ENCODE data around the gene GNLY. TPM values are rescaled to one million over a fixed set of nuclear protein-coding genes. Genes with fewer than 3 reads are reported as not detected.

GNLY gene
- total RNA-seq, 1 donor from 2014 or later: 0.65 TPM

DNA sequence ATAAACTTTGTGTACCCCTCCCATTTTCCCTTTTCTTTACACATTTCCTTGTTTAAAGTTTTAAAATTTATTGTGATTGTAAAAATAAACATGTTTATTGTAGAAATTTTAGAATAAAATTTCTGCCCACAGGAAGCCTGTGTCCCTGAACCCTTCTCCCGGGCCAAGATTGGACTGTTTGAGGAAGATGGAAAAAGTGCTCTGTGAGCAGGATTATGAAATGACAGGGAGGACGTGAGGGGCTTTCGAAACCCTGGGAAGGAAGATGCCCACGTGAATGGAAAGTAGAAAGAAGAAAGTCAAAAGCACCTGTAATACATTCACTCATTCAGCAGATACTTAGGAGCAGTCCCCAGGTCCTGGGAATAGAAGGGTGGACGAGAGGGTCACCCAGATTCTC lies 34.2 kb downstream of the GNLY start:
- no peaks in the 10 kb centered on the region for H3K9me3 ChIP-seq (ENCODE audit: low read depth)
- Mint-ChIP-seq H3K9me3 (no peaks in the 10 kb centered on the region), H3K4me3 (no peak overlapping the region), H3K27ac (no peak overlapping the region), H3K4me1 (peaks cover 12% of the 10 kb centered on the region), H3K27me3 (ENCODE audit: insufficient read depth, low read depth) (peaks cover 11% of the 10 kb centered on the region), H3K36me3 (no peaks in the 10 kb centered on the region)
- H2AFZ ChIP-seq (replicated peaks): no peak overlapping the region
- peaks cover 4% of the 10 kb centered on the region for H3F3A ChIP-seq (ENCODE audit: low read depth)
- no peaks in the 10 kb centered on the region for H3K79me2 ChIP-seq (ENCODE audit: low read depth)
- no peak overlapping the region for H3K9ac ChIP-seq
- H3K36me3 ChIP-seq: no peaks in the 10 kb centered on the region
- DNase-seq (ENCODE audit: low spot score): no peak
- peaks cover 2% of the 10 kb centered on the region for H3K4me1 ChIP-seq
- TF ChIP-seq EZH2 (IDR thresholded peaks at IDR 0.05) (no peak), EZH2phosphoT487 (IDR thresholded peaks at IDR 0.05) (no peak)
- TF ChIP-seq, protein P1, sequence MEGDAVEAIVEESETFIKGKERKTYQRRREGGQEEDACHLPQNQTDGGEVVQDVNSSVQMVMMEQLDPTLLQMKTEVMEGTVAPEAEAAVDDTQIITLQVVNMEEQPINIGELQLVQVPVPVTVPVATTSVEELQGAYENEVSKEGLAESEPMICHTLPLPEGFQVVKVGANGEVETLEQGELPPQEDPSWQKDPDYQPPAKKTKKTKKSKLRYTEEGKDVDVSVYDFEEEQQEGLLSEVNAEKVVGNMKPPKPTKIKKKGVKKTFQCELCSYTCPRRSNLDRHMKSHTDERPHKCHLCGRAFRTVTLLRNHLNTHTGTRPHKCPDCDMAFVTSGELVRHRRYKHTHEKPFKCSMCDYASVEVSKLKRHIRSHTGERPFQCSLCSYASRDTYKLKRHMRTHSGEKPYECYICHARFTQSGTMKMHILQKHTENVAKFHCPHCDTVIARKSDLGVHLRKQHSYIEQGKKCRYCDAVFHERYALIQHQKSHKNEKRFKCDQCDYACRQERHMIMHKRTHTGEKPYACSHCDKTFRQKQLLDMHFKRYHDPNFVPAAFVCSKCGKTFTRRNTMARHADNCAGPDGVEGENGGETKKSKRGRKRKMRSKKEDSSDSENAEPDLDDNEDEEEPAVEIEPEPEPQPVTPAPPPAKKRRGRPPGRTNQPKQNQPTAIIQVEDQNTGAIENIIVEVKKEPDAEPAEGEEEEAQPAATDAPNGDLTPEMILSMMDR (IDR thresholded peaks at IDR 0.05): no peak
- no peak overlapping the region for H3K4me2 ChIP-seq
- no peaks in the 10 kb centered on the region for H4K20me1 ChIP-seq (ENCODE audit: low read depth)
- H3K27me3 ChIP-seq: peaks cover 33% of the 10 kb centered on the region
- H3K4me3 ChIP-seq: no peak overlapping the region
- no peak overlapping the region for H3K27ac ChIP-seq

DNA sequence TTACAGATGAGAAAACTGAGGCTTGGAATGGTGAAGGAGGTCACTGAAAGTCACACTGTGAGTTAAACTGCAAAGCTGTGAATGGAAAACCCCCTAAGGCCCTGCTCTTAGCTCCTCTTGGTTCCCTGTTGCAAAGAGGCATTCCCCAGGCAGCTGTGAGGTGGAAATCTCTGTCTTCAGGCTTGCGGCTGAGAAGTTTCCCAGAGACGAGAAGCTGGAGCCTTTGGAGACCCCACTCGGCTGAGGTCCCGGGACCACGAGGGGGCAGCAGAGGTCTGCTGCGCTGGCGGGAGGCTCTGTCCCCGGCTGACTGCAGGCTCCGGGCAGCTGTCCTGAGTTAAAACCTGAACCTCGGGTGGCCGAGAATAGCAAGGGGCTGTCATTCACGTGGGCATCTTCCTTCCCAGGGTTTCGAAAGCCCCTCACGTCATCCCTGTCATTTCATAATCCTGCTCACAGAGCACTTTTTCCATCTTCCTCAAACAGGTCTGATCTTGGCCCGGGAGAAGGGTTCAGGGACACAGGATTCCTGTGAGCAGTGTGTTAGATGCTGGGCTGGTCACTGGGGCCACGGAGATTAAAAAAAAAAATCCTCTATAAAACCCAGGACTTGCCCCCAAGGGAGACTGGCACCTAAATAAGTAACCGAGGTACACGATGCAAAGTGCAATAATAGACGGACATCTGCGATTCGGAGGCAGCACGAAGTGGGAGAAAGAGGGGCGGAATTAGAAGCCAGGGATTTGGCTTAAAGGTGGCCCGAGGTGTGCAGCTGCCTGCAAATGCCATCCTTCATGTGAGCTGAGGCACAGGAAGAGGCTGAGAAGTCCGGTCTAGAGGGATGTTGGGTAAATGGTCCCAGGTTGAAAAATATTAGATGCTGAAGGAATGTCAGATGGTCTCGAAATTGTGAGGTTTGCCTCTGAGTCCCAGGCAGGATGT lies 35.0 kb downstream of the GNLY start:
- Histone ChIP-seq H3K27me3 (peaks cover 33% of the 10 kb centered on the region), H3K9ac (no peak overlapping the region), H2AFZ (replicated peaks) (peak overlapping the region; percentile 73)

DNA sequence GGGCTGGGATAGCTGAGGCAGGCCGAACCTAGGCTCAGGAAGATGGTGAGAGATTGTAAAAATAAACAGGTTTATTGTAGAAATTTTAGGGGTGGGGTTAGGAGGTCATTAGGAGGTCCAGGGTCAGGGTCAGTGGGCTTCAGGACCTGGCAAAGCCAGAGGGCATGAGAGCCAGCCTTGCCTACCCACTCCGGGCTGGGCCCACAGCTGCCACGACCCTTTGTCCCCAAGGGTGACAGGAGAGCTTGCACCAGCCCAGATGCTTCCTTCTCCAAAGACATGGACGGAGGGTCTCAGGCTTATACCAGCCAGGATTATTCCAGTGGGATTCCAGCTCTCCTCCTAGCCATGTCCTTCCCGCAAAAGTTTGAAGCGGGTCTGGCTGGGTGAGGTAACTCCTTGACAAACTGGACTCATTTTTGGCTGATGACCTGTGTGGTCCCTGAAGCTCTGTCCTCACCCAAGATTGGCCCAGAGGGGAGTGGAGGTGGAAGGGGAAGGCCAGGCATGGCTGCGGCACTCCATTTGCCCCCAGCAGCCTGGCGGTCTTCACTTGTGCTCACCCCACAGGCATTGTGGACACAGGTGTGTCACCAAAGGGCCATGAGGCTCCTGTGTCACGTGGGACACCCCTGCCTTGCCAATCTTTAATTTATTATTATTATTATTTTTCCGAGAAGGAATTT lies 35.8 kb downstream of the GNLY start:
- Histone ChIP-seq H3K4me1 (peaks cover 2% of the 10 kb centered on the region), H3F3A (ENCODE audit: low read depth) (peaks cover 4% of the 10 kb centered on the region), H3K4me3 (no peak overlapping the region), H3K9me3 (ENCODE audit: low read depth) (no peaks in the 10 kb centered on the region), H2AFZ (replicated peaks) (no peak overlapping the region), H3K79me2 (ENCODE audit: low read depth) (no peaks in the 10 kb centered on the region), H3K4me2 (no peak overlapping the region), H3K27ac (no peak overlapping the region), H3K9ac (no peak overlapping the region), H4K20me1 (ENCODE audit: low read depth) (no peaks in the 10 kb centered on the region), H3K36me3 (no peaks in the 10 kb centered on the region), H3K27me3 (peaks cover 25% of the 10 kb centered on the region)
- Mint-ChIP-seq H3K4me1 (peaks cover 12% of the 10 kb centered on the region), H3K4me3 (peak overlapping the region; percentile 9), H3K27ac (no peak overlapping the region), H3K36me3 (no peaks in the 10 kb centered on the region), H3K27me3 (ENCODE audit: insufficient read depth, low read depth) (peaks cover 8% of the 10 kb centered on the region), H3K9me3 (no peaks in the 10 kb centered on the region)
- TF ChIP-seq, protein P1 (IDR thresholded peaks at IDR 0.05): no peak
- TF ChIP-seq EZH2 (IDR thresholded peaks at IDR 0.05): no peak
- no peak for DNase-seq (ENCODE audit: low spot score)

More for the DNA sequence above, 35.0 kb downstream of the GNLY start:
- H3K9me3 ChIP-seq (ENCODE audit: low read depth): no peaks in the 10 kb centered on the region
- Mint-ChIP-seq H3K9me3 (no peaks in the 10 kb centered on the region), H3K27ac (no peak overlapping the region), H3K36me3 (no peaks in the 10 kb centered on the region), H3K4me3 (peak overlapping the region; percentile 9), H3K4me1 (peaks cover 12% of the 10 kb centered on the region), H3K27me3 (ENCODE audit: insufficient read depth, low read depth) (peaks cover 8% of the 10 kb centered on the region)
- peaks cover 2% of the 10 kb centered on the region for H3K4me1 ChIP-seq
- no peaks in the 10 kb centered on the region for H3K36me3 ChIP-seq
- no peaks in the 10 kb centered on the region for H4K20me1 ChIP-seq (ENCODE audit: low read depth)
- TF ChIP-seq EZH2 (IDR thresholded peaks at IDR 0.05) (no peak), EZH2phosphoT487 (IDR thresholded peaks at IDR 0.05) (no peak)
- TF ChIP-seq, protein P1 (IDR thresholded peaks at IDR 0.05): peak; percentile 98
- no peaks in the 10 kb centered on the region for H3K79me2 ChIP-seq (ENCODE audit: low read depth)
- no peak overlapping the region for H3K4me3 ChIP-seq
- H3F3A ChIP-seq (ENCODE audit: low read depth): peaks cover 4% of the 10 kb centered on the region
- DNase-seq (ENCODE audit: low spot score): peak; percentile 93
- no peak overlapping the region for H3K4me2 ChIP-seq
- H3K27ac ChIP-seq: no peak overlapping the region
